HepG2 (cell line): ENCODE measurements around the gene MT1F. TPM values are rescaled to one million over a fixed set of nuclear protein-coding genes. Genes with fewer than 3 reads are reported as not detected.
A peak's percentile ranks its signal among the peaks of the same experiment; 100 is the strongest.

Experiments
- BRF2 ChIP-seq: sonication (generic); formaldehyde crosslinking; IDR thresholded peaks from 2 replicates; pipeline ENCODE4 v1.8.1; 2022; ENCODE audit warnings: mild to moderate bottlenecking, missing genetic modification reagents
- ELF4 ChIP-seq: sonication (generic); formaldehyde crosslinking; IDR thresholded peaks from 2 replicates; pipeline ENCODE4 v1.5.0; 2020; ENCODE audit warnings: missing genetic modification reagents, mild to moderate bottlenecking, moderate library complexity, borderline replicate concordance
- GATAD1 ChIP-seq: IDR thresholded peaks from 2 replicates; pipeline ENCODE4 v1.6.1; 2016; ENCODE audit warnings: missing genetic modification reagents, missing compliant biosample characterization
- HNRNPUL1 ChIP-seq: fragments of 200-400 bp; formaldehyde crosslinking; IDR thresholded peaks from 2 replicates; pipeline ENCODE4 v1.6.1; 2017; ENCODE audit warnings: low read depth, mild to moderate bottlenecking, low read length, moderate library complexity
- HOXA9 ChIP-seq: sonication (generic); formaldehyde crosslinking; IDR thresholded peaks from 2 replicates; pipeline ENCODE4 v1.8.1; 2022; ENCODE audit warnings: missing genetic modification reagents, mild to moderate bottlenecking, moderate library complexity, borderline replicate concordance
- MTF1 ChIP-seq: sonication (generic); formaldehyde crosslinking; IDR thresholded peaks from 2 replicates; pipeline ENCODE4 v1.5.0; 2020; ENCODE audit warnings: missing genetic modification reagents
- PREB ChIP-seq: sonication (generic); formaldehyde crosslinking; IDR thresholded peaks from 2 replicates; pipeline ENCODE4 v1.4.0; 2020; ENCODE audit warnings: missing genetic modification reagents
- SP140L ChIP-seq: sonication (generic); formaldehyde crosslinking; IDR thresholded peaks from 2 replicates; pipeline ENCODE4 v1.4.0; 2020; ENCODE audit warnings: missing genetic modification reagents, borderline replicate concordance
- ZBTB42 ChIP-seq: sonication (generic); formaldehyde crosslinking; IDR thresholded peaks from 2 replicates; pipeline ENCODE4 v1.5.0; 2020; ENCODE audit warnings: mild to moderate bottlenecking, missing genetic modification reagents
- ZEB1 ChIP-seq: IDR thresholded peaks from 2 replicates; pipeline ENCODE4 v1.6.1; 2012; ENCODE audit warnings: mild to moderate bottlenecking, low read depth, inconsistent platforms; ENCODE audit not compliant: insufficient replicate concordance
- ZNF251 ChIP-seq: sonication (generic); formaldehyde crosslinking; IDR thresholded peaks from 2 replicates; pipeline ENCODE4 v1.9.0; 2021; ENCODE audit warnings: mild to moderate bottlenecking, missing genetic modification reagents
- ZNF564 ChIP-seq: sonication (generic); formaldehyde crosslinking; IDR thresholded peaks from 2 replicates; pipeline ENCODE4 v1.8.1; 2023; ENCODE audit warnings: mild to moderate bottlenecking, missing genetic modification reagents
- ZNF577 ChIP-seq: sonication (generic); formaldehyde crosslinking; IDR thresholded peaks from 2 replicates; pipeline ENCODE4 v1.4.0; 2020; ENCODE audit warnings: mild to moderate bottlenecking, low read depth, missing genetic modification reagents, borderline replicate concordance
- ZNF83 ChIP-seq: sonication (generic); formaldehyde crosslinking; IDR thresholded peaks from 2 replicates; pipeline ENCODE4 v1.4.0; 2020; ENCODE audit warnings: missing genetic modification reagents, mild to moderate bottlenecking, borderline replicate concordance
- ZNF839 ChIP-seq: sonication (generic); formaldehyde crosslinking; IDR thresholded peaks from 2 replicates; pipeline ENCODE4 v1.4.0; 2020; ENCODE audit warnings: missing genetic modification reagents, mild to moderate bottlenecking, borderline replicate concordance
- polyA plus RNA-seq, 8 experiments: library from polyadenylated mRNA; depleted of rRNA in 3 of 8; stranded (reverse) in 7 of 8; unstranded in 1 of 8; fragments of >200 nt; fragmentation: Illumina TruSeq in 4 of 8; extraction: Trizol in 4 of 8; gene quantifications; 2 replicates each; pipeline versions ENCODE4 v1.2.1 to v1.2.3, GENCODE V29; 2011 to 2016; ENCODE audit warnings: low read depth in 4 of 8, missing spikeins in 1 of 8, mixed read lengths in 1 of 8; ENCODE audit not compliant: insufficient read depth in 1 of 8
- total RNA-seq, 5 experiments: library from RNA; depleted of rRNA; stranded (reverse); fragments of >200 nt; fragmentation: Illumina TruSeq; extraction: Trizol; gene quantifications; 2 replicates each; pipeline ENCODE4 v1.2.3, GENCODE V29; 2016; ENCODE audit warnings: low read depth in 1 of 5
- TF ChIP-seq, protein P1 (sequence below): sonication (generic); formaldehyde crosslinking; IDR thresholded peaks from 2 replicates; pipeline ENCODE4 v1.8.1; 2023; ENCODE audit warnings: mild to moderate bottlenecking, missing genetic modification reagents, borderline replicate concordance
- TF ChIP-seq, protein P2 (sequence below): sonication (generic); formaldehyde crosslinking; IDR thresholded peaks from 2 replicates; pipeline ENCODE4 v1.4.0; 2020; ENCODE audit warnings: missing genetic modification reagents, borderline replicate concordance
- TF ChIP-seq, protein P3 (sequence below): IDR thresholded peaks from 2 replicates; pipeline ENCODE4 v1.6.1; 2016; ENCODE audit warnings: low read depth, borderline replicate concordance
- TF ChIP-seq, protein P4 (sequence below): sonication (generic); formaldehyde crosslinking; IDR thresholded peaks from 2 replicates; pipeline ENCODE4 v1.8.0; 2022; ENCODE audit warnings: missing genetic modification reagents, mild to moderate bottlenecking, inconsistent platforms, borderline replicate concordance

The MT1F gene
- total and polyA plus RNA-seq, 2 of the 13 experiments (the other 11 are each of a cell fraction or from before 2014, with no cell fraction given): 1.9 to 169 TPM

- TF ChIP-seq GATAD1 (CRISPR knock-in tag) (no peak; the same call in 1 of the 2 replicates), ZEB1 (no peak), BRF2 (peak; percentile 82; the same call in 1 of the 2 replicates), SP140L (CRISPR knock-in tag) (no peak), ZNF251 (CRISPR knock-in tag) (no peak), ZBTB42 (CRISPR knock-in tag) (no peak; the same call in 1 of the 2 replicates), ZNF839 (CRISPR knock-in tag) (0 out of 2 replicates have a peak, but pooled peaks have one; percentile 30), ZNF83 (CRISPR knock-in tag) (peak; percentile 85; the same call in 1 of the 2 replicates), PREB (CRISPR knock-in tag) (no peak), ELF4 (0 out of 2 replicates have a peak, but pooled peaks have one; percentile 1), ZNF564 (peak; percentile 93), HNRNPUL1 (0 out of 2 replicates have a peak, but pooled peaks have one; percentile 42), ZNF577 (CRISPR knock-in tag) (no peak), MTF1 (CRISPR knock-in tag) (peak; percentile 100), HOXA9 (peak; percentile 83; the same call in 1 of the 2 replicates)
- TF ChIP-seq, protein P1, sequence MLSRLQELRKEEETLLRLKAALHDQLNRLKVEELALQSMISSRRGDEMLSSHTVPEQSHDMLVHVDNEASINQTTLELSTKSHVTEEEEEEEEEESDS (CRISPR knock-in tag): 0 out of 2 replicates have a peak, but pooled peaks have one; percentile 31
- TF ChIP-seq, protein P2, sequence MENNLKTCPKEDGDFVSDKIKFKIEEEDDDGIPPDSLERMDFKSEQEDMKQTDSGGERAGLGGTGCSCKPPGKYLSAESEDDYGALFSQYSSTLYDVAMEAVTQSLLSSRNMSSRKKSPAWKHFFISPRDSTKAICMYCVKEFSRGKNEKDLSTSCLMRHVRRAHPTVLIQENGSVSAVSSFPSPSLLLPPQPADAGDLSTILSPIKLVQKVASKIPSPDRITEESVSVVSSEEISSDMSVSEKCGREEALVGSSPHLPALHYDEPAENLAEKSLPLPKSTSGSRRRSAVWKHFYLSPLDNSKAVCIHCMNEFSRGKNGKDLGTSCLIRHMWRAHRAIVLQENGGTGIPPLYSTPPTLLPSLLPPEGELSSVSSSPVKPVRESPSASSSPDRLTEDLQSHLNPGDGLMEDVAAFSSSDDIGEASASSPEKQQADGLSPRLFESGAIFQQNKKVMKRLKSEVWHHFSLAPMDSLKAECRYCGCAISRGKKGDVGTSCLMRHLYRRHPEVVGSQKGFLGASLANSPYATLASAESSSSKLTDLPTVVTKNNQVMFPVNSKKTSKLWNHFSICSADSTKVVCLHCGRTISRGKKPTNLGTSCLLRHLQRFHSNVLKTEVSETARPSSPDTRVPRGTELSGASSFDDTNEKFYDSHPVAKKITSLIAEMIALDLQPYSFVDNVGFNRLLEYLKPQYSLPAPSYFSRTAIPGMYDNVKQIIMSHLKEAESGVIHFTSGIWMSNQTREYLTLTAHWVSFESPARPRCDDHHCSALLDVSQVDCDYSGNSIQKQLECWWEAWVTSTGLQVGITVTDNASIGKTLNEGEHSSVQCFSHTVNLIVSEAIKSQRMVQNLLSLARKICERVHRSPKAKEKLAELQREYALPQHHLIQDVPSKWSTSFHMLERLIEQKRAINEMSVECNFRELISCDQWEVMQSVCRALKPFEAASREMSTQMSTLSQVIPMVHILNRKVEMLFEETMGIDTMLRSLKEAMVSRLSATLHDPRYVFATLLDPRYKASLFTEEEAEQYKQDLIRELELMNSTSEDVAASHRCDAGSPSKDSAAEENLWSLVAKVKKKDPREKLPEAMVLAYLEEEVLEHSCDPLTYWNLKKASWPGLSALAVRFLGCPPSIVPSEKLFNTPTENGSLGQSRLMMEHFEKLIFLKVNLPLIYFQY (CRISPR knock-in tag): peak; percentile 94; the same call in 1 of the 2 replicates
- TF ChIP-seq, protein P3, sequence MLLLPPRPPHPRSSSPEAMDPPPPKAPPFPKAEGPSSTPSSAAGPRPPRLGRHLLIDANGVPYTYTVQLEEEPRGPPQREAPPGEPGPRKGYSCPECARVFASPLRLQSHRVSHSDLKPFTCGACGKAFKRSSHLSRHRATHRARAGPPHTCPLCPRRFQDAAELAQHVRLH (CRISPR knock-in tag): peak; percentile 53; the same call in 1 of the 2 replicates
- TF ChIP-seq, protein P4, sequence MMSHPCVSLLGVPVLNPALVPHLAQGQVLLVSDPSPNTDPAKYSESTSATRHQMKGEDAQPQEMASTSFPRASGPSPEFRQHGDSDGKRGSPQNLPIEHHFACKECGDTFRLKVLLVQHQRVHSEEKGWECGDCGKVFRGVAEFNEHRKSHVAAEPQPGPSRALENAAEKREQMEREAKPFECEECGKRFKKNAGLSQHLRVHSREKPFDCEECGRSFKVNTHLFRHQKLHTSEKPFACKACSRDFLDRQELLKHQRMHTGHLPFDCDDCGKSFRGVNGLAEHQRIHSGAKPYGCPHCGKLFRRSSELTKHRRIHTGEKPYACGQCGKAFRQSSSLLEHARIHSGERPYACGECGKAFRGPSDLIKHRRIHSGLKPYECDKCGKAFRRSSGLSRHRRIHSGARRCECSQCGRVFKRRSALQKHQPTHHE (CRISPR knock-in tag): peak; percentile 75; the same call in 1 of the 2 replicates
Measured at GRCh38 chr16:56608043-56608875, 49.5 kb upstream of the MT1F start, which contains the start of gene MT2A (continued).
